ENCODE results near the gene OSCP1. TPM values are rescaled to one million over a fixed set of nuclear protein-coding genes. Genes with fewer than 3 reads are reported as not detected.

OSCP1 gene
- total and polyA plus RNA-seq, 10 donors = 0.70 to 3.3 (median 1.4) TPM

DNA sequence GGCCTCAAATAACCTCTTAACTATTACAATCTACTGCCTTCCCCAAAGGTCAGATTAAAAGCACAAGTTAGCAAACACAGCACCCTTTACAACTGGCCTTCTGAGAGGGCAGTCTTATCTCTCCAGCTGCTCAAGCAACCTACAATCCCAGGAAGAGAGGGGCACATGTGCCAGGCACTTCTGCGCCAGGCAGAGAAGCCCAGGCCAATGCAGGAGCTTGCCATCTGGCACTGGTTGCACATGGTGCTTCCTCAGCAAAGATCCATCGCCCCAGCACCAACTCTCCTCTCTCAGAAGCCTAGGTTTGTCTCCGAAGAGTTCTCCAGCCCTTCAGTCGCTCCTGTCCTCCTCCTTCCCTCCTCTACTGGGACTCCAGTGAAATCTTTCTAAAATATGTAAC lies 67.0 kb downstream of the OSCP1 start:
- Histone ChIP-seq H3K27ac (peak overlapping the region in 3 of 8 donors; percentile 29 to 98 (median 47)), H3K4me1 (peaks cover 51 to 92% (median 79%) of the 10 kb centered on the region in 6 donors), H3K4me3 (no peak overlapping the region), H3K36me3 (peaks cover 0 to 22% (median 0%) of the 10 kb centered on the region in 6 donors), H3K27me3 (replicated peaks in 1 of 7) (no peaks in the 10 kb centered on the region), H3K9me3 (no peaks in the 10 kb centered on the region)
- 79 to 89% (median 85%) methylated on average over 4 of the region's 4 CpGs for WGBS, 5 donors
- DNase-seq = peak; percentile 67
- TF ChIP-seq POLR2AphosphoS5 (IDR thresholded peaks at IDR 0.05) = peak in 1 of 3 donors; percentile 33
- TF ChIP-seq, protein P1, sequence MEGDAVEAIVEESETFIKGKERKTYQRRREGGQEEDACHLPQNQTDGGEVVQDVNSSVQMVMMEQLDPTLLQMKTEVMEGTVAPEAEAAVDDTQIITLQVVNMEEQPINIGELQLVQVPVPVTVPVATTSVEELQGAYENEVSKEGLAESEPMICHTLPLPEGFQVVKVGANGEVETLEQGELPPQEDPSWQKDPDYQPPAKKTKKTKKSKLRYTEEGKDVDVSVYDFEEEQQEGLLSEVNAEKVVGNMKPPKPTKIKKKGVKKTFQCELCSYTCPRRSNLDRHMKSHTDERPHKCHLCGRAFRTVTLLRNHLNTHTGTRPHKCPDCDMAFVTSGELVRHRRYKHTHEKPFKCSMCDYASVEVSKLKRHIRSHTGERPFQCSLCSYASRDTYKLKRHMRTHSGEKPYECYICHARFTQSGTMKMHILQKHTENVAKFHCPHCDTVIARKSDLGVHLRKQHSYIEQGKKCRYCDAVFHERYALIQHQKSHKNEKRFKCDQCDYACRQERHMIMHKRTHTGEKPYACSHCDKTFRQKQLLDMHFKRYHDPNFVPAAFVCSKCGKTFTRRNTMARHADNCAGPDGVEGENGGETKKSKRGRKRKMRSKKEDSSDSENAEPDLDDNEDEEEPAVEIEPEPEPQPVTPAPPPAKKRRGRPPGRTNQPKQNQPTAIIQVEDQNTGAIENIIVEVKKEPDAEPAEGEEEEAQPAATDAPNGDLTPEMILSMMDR (IDR thresholded peaks at IDR 0.05 in 8 of 11, conservative IDR thresholded peaks at IDR 0.05 in 3 of 11) = no peak
- TF ChIP-seq POLR2A (IDR thresholded peaks at IDR 0.05) = no peak
- intact Hi-C loops (cut with DNase I; ENCODE audit: low total_unique reads) = no loop called here

DNA sequence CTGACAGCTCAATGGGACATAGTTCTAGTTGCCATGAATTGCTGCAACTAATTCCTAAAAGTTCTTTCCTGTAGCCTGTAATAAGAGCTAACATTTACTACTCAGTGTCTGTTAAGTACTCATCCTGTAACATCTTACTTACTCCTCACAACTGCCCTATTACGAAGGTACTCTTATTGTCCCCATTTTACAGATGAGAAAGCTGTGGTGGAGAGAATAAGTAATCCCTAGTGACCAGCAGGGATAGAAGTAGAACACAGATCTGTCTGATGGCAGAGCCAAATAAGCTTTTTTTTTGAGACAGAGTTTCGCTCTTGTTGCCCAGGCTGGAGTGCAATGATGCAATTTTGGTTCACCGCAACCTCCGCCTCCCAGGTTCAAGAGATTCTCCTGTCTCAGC lies 67.6 kb downstream of the OSCP1 start:
- Histone ChIP-seq H3K36me3 (peaks cover 0 to 25% (median 0%) of the 10 kb centered on the region in 6 donors), H3K4me1 (peaks cover 51 to 92% (median 79%) of the 10 kb centered on the region in 6 donors), H3K27me3 (replicated peaks in 1 of 7) (no peaks in the 10 kb centered on the region), H3K9me3 (no peaks in the 10 kb centered on the region), H3K27ac (peak overlapping the region in 3 of 8 donors; percentile 20 to 98 (median 47)), H3K4me3 (no peak overlapping the region)
- TF ChIP-seq POLR2AphosphoS5 (IDR thresholded peaks at IDR 0.05) (no peak), POLR2A (IDR thresholded peaks at IDR 0.05) (no peak)
- TF ChIP-seq, protein P1 (IDR thresholded peaks at IDR 0.05 in 8 of 11, conservative IDR thresholded peaks at IDR 0.05 in 3 of 11) = no peak
- 90 to 97% (median 94%) methylated on average over 4 of the region's 4 CpGs for WGBS, 5 donors
- peak; percentile 20 for DNase-seq
- intact Hi-C loops (cut with DNase I; ENCODE audit: low total_unique reads) = no loop called here

DNA sequence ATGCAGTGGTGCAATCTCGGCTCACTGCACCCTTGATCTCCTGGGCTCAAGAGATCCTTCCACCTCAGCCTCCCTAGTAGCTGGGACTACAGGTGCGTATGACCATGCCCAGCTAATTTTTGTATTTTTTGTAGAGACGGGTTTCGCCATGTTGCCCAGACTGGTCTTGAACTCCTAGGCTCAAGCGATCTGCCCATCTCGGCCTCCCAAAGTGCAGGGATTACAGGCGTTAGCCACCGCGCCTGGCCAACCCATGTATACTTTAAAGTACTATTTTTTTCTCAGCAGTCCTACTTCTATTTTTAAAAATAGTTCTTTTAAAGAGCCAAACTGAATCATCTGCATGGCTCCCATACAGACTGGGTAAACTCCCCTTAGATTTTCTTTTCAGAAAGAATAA lies 68.0 kb downstream of the OSCP1 start:
- 94 to 98% (median 95%) methylated on average over 9 of the region's 9 CpGs for WGBS, 5 donors
- H3K9me3 ChIP-seq = no peaks in the 10 kb centered on the region
- intact Hi-C loops (cut with DNase I; ENCODE audit: low total_unique reads) = no loop called here
- peak; percentile 32 for DNase-seq
- H3K27me3 ChIP-seq (replicated peaks in 1 of 7) = no peaks in the 10 kb centered on the region
- peaks cover 0 to 25% (median 0%) of the 10 kb centered on the region in 6 donors for H3K36me3 ChIP-seq
- no peak overlapping the region for H3K4me3 ChIP-seq
- H3K4me1 ChIP-seq = peaks cover 51 to 92% (median 78%) of the 10 kb centered on the region in 6 donors
- H3K27ac ChIP-seq = peak overlapping the region in 3 of 8 donors; percentile 20 to 62 (median 22)
- TF ChIP-seq POLR2AphosphoS5 (IDR thresholded peaks at IDR 0.05) (no peak), POLR2A (IDR thresholded peaks at IDR 0.05) (no peak)
- TF ChIP-seq, protein P1 (IDR thresholded peaks at IDR 0.05 in 8 of 11, conservative IDR thresholded peaks at IDR 0.05 in 3 of 11) = no peak

DNA sequence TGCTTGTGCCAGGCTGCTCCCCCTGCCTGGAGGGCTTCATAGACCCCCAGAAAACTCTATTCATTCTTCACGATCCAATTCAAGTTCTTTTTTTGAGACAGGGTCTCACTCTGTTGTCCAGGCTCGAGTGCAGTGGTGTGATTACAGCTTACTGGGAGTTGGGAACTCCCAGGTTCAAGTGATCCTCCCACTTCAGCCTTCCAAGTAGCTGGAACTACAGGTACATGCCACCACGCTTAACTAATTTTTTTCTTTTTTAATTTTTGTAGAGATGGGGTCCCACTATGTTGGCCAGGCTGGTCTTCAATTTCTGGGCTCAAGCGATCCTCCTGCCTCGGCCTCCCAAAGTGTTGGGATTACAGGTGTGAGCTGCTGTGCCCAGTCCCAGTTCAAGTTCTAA lies 68.8 kb downstream of the OSCP1 start:
- Histone ChIP-seq H3K4me1 (peaks cover 47 to 92% (median 78%) of the 10 kb centered on the region in 6 donors), H3K27me3 (replicated peaks in 1 of 7) (no peaks in the 10 kb centered on the region), H3K9me3 (no peaks in the 10 kb centered on the region), H3K36me3 (peaks cover 0 to 27% (median 0%) of the 10 kb centered on the region in 6 donors), H3K4me3 (no peak overlapping the region), H3K27ac (peak overlapping the region in 3 of 8 donors; percentile 41 to 68 (median 62))
- 90 to 95% (median 93%) methylated on average over 5 of the region's 5 CpGs for WGBS, 5 donors
- no peak for DNase-seq
- intact Hi-C loops (cut with DNase I; ENCODE audit: low total_unique reads) = no loop called here
- TF ChIP-seq, protein P1 (IDR thresholded peaks at IDR 0.05 in 8 of 11, conservative IDR thresholded peaks at IDR 0.05 in 3 of 11) = no peak
- TF ChIP-seq POLR2AphosphoS5 (IDR thresholded peaks at IDR 0.05) = no peak
- no peak for TF ChIP-seq POLR2A (IDR thresholded peaks at IDR 0.05)
